ENCODE results near the gene KCNQ1OT1. TPM values are rescaled to one million over a fixed set of nuclear protein-coding genes. Genes with fewer than 3 reads are reported as not detected.

Gene KCNQ1OT1
- total and polyA plus RNA-seq, 2 of the 4 experiments (the other 2 are of a cell fraction): 0.14 to 2.0 TPM

- no peak overlapping the region for H3K23ac ChIP-seq (ENCODE audit: low read depth, low read length)
- WGBS, 2 experiments (ENCODE audit: extremely low coverage in 2 of 2, insufficient read length in 1 of 2): 90% methylated on average over 2 of the region's 6 CpGs; no CpG with 5 or more reads in 1 of the 2 experiments
- no peak overlapping the region for H2AK9ac ChIP-seq (replicated peaks; ENCODE audit: low read depth, low read length, poor library complexity)
- H3K4me3 ChIP-seq (ENCODE audit: insufficient read depth, low read depth, low read length): no peak overlapping the region
- H3K9ac ChIP-seq (ENCODE audit: low read depth, low read length): no peak overlapping the region
- no peak overlapping the region for H2BK15ac ChIP-seq (ENCODE audit: low read depth, low read length)
- H3K9me1 ChIP-seq (ENCODE audit: insufficient read depth, low read length): peaks cover 17% of the 10 kb centered on the region
- in situ Hi-C loops (cut with MboI; ENCODE audit: low sequenced_read_pairs) (no loop called here), dilution Hi-C loops (cut with HindIII; ENCODE audit: low sequenced_read_pairs, unreplicated experiment) (no loop called here), intact Hi-C loops (cut with micrococcal nuclease) (no loop called here)
- no peak overlapping the region for H2BK120ac ChIP-seq (ENCODE audit: low read depth, low read length)
- H2AK5ac ChIP-seq (ENCODE audit: low read depth, low read length): no peak overlapping the region
- H3K36me3 ChIP-seq (ENCODE audit: control insufficient read depth, insufficient read depth, low read length): peaks cover 8% of the 10 kb centered on the region; the same call in 1 of the 2 replicates
- peaks cover 3% of the 10 kb centered on the region; the same call in 1 of the 2 replicates for H3K4me1 ChIP-seq (ENCODE audit: control insufficient read depth, insufficient read depth, low read length)
- no peak overlapping the region for H3K18ac ChIP-seq (ENCODE audit: low read depth, low read length)
- no peak overlapping the region for H3K14ac ChIP-seq (replicated peaks; ENCODE audit: low read depth, low read length)
- ChIA-PET CTCF (no interaction called here), POLR2A (ENCODE audit: unreplicated experiment) (no interaction called here)
- H3K4me2 ChIP-seq (ENCODE audit: low read depth, low read length): no peak overlapping the region
- H4K5ac ChIP-seq (ENCODE audit: low read depth, low read length): no peak overlapping the region
- no peak overlapping the region for H2BK5ac ChIP-seq (ENCODE audit: low read depth, low read length, poor library complexity, severe bottlenecking)
- no peaks in the 10 kb centered on the region for H3K9me3 ChIP-seq (ENCODE audit: control insufficient read depth, insufficient read depth, low read length)
- H3K56ac ChIP-seq (ENCODE audit: extremely low read depth, insufficient read depth, low read length): no peak overlapping the region
- DNase-seq: no peak
- peaks cover 0 to 84% of the 10 kb centered on the region in 2 experiments; a peak in 2 of 4 replicates for H3K79me1 ChIP-seq (ENCODE audit: low read depth in 1 of 2, low read length in 2 of 2)
- H4K91ac ChIP-seq (ENCODE audit: insufficient read depth, low read depth, low read length): no peak overlapping the region
- H3K4ac ChIP-seq (ENCODE audit: low read depth, low read length): no peak overlapping the region
- BruUV-seq (replicated peaks): no TSS peak
- H3K27me3 ChIP-seq (ENCODE audit: control insufficient read depth, insufficient read depth, low read length): no peaks in the 10 kb centered on the region; the same call in 1 of the 2 replicates
- H4K8ac ChIP-seq (ENCODE audit: low read depth in 2 of 2, low read length in 2 of 2): no peak overlapping the region
- no peak for ATAC-seq (ENCODE audit: low read depth)
- no peak overlapping the region for H3K27ac ChIP-seq (ENCODE audit: insufficient read depth, low read length)
- H2BK20ac ChIP-seq (ENCODE audit: low read depth, low read length): no peak overlapping the region
- H2AFZ ChIP-seq (replicated peaks; ENCODE audit: low read length, poor library complexity): no peak overlapping the region
- H4K20me1 ChIP-seq (ENCODE audit: insufficient read depth, low read length): peaks cover 100% of the 10 kb centered on the region
- TF ChIP-seq CTCF (conservative IDR thresholded peaks at IDR 0.05; ENCODE audit: low read depth, low read length) (no peak), SMC3 (IDR thresholded peaks at IDR 0.05; ENCODE audit: low read depth, low read length) (no peak), RFX5 (IDR thresholded peaks at IDR 0.05; ENCODE audit: low read depth, low read length) (no peak), FOS (IDR thresholded peaks at IDR 0.05; ENCODE audit: low read depth, low read length) (no peak), MAFK (IDR thresholded peaks at IDR 0.05; ENCODE audit: low read depth, low read length) (no peak), RCOR1 (IDR thresholded peaks at IDR 0.05; ENCODE audit: insufficient replicate concordance, low read length) (no peak), RAD21 (IDR thresholded peaks at IDR 0.05; ENCODE audit: low read length) (no peak), USF2 (IDR thresholded peaks at IDR 0.05; ENCODE audit: low read depth, low read length) (no peak), CEBPB (IDR thresholded peaks at IDR 0.05; ENCODE audit: low read depth, low read length) (no peak), POLR2A (IDR thresholded peaks at IDR 0.05; ENCODE audit: low read depth, low read length) (no peak), ELK1 (IDR thresholded peaks at IDR 0.05; ENCODE audit: borderline replicate concordance, low read depth, low read length) (no peak), BHLHE40 (IDR thresholded peaks at IDR 0.05; ENCODE audit: low read depth, low read length) (no peak), NFE2L2 (IDR thresholded peaks at IDR 0.05; ENCODE audit: low read depth, low read length) (no peak), MXI1 (IDR thresholded peaks at IDR 0.05; ENCODE audit: borderline replicate concordance, low read depth, low read length) (no peak), MAZ (IDR thresholded peaks at IDR 0.05; ENCODE audit: borderline replicate concordance, low read depth, low read length) (no peak)
Measured at GRCh38 chr11:2690596-2691354, 9.0 kb downstream of the KCNQ1OT1 start.
